ENCODE results near the gene CR1L. TPM values are rescaled to one million over a fixed set of nuclear protein-coding genes. Genes with fewer than 3 reads are reported as not detected.
"Not testable (repeated sequence)": the region's sequence is repeated elsewhere in the genome, so short reads cannot be mapped to it uniquely, and the experiment has no call there.

Gene CR1L
- total and polyA plus RNA-seq, 2 of the 8 experiments (the other 6 are each of a cell fraction or from before 2014, with no cell fraction given), result 0.39 TPM; not detected in 1

GRCh38 chr1:207635569-207636186 lies 9.3 kb upstream of the CR1L start:
- H4K91ac ChIP-seq (replicated peaks; ENCODE audit: insufficient read length, low read length); H3K9me3 ChIP-seq (ENCODE audit: insufficient read depth in 2 of 2, low read depth in 1 of 2, low read length in 1 of 2); H3K4ac ChIP-seq (replicated peaks; ENCODE audit: insufficient read length, low read depth, low read length); H3K23ac ChIP-seq (ENCODE audit: insufficient read length); H2BK120ac ChIP-seq (replicated peaks; ENCODE audit: low read depth, low read length); H4K20me1 ChIP-seq (replicated peaks in 1 of 2; ENCODE audit: control insufficient read depth in 1 of 2, insufficient read depth in 2 of 2, low read length in 2 of 2); POLR2A ChIA-PET (ENCODE audit: partially characterized antibody); H3K14ac ChIP-seq (ENCODE audit: insufficient read length); H4K8ac ChIP-seq (ENCODE audit: extremely low read depth, insufficient read depth, low read length); H3K4me3 ChIP-seq (ENCODE audit: extremely low read depth in 1 of 4, insufficient read depth in 2 of 4, low read depth in 3 of 4, low read length in 4 of 4); H2BK20ac ChIP-seq (ENCODE audit: low read length); H3K9ac ChIP-seq (replicated peaks in 1 of 4; ENCODE audit: extremely low read depth in 1 of 4, low read depth in 3 of 4, low read length in 3 of 4); H3K79me2 ChIP-seq (ENCODE audit: control insufficient read depth in 1 of 2, insufficient read depth in 2 of 2, low read length in 2 of 2); H2BK15ac ChIP-seq (ENCODE audit: low read length); H2AFZ ChIP-seq (ENCODE audit: low read length); H3K23me2 ChIP-seq (ENCODE audit: low read depth, low read length); FAIRE-seq; H4K5ac ChIP-seq (ENCODE audit: insufficient read length, low read depth, low read length); H3K27ac ChIP-seq (ENCODE audit: low read depth, low read length); H3K56ac ChIP-seq (replicated peaks; ENCODE audit: insufficient read length, low read depth, low read length); H3K79me1 ChIP-seq (ENCODE audit: low read depth, low read length); H3K36me3 ChIP-seq (ENCODE audit: control insufficient read depth in 2 of 4, insufficient read depth in 4 of 4, low read length in 3 of 4); DNase-seq (ENCODE audit: low read depth in 1 of 2, low spot score in 2 of 2); CTCF ChIA-PET (ENCODE audit: partially characterized antibody); H3K27me3 ChIP-seq (replicated peaks in 1 of 4; ENCODE audit: control insufficient read depth in 3 of 4, extremely low read depth in 1 of 4, insufficient read depth in 3 of 4, low read length in 3 of 4): not testable (repeated sequence)
- peak overlapping the region; percentile 92 for H2BK12ac ChIP-seq (ENCODE audit: low read depth, low read length)
- peaks cover 0 to 13% (median 3%) of the 10 kb centered on the region in 4 experiments; a peak in 6 of 7 replicates for H3K4me1 ChIP-seq (replicated peaks in 1 of 4; ENCODE audit: control insufficient read depth in 3 of 4, insufficient read depth in 4 of 4, low read length in 3 of 4)
- 89% methylated on average over 7 of the region's 7 CpGs; no CpG with 5 or more reads in 1 of the 2 experiments for WGBS, 2 experiments (ENCODE audit: extremely low coverage in 1 of 2, insufficient coverage in 1 of 2, insufficient read length in 1 of 2, insufficient replicate concordance in 2 of 2, low coverage in 1 of 2, low lambda C conversion rate in 2 of 2, missing lambda C conversion rate in 1 of 2)
- peak overlapping the region; percentile 73; the same call in 1 of the 2 replicates for H3K18ac ChIP-seq (ENCODE audit: extremely low read depth, low read length)
- TF ChIP-seq MAX (IDR thresholded peaks at IDR 0.05), result peak; percentile 43; the same call in 1 of the 2 replicates
- peak overlapping the region; percentile 99; the same call in 1 of the 2 replicates for H2BK5ac ChIP-seq (ENCODE audit: low read depth, low read length)
- peak overlapping the region; percentile 96 for H2AK5ac ChIP-seq (ENCODE audit: low read depth, low read length)
- 0 out of 4 replicates have a peak overlapping the region, but pooled peaks of 1 of the 2 experiments have one; percentile 31 for H3K4me2 ChIP-seq (ENCODE audit: insufficient read depth in 1 of 2, low read depth in 2 of 2, low read length in 2 of 2)
